HG03135 (cell line): ENCODE results near the gene PBX1.

Source experiments
- ATAC-seq: cut with Tn5 transposase; IDR thresholded peaks from one replicate; pipeline ENCODE4 v1.9.1; 2021; ENCODE audit warnings: mild to moderate bottlenecking, moderate library complexity; ENCODE audit not compliant: unreplicated experiment

Gene PBX1

GRCh38 chr1:164901031-164901430 lies 342.0 kb downstream of the PBX1 start:
- no peak for ATAC-seq
